Coronary artery (tissue), 2 donors: Measurements from ENCODE around the gene PRPSAP1.

Source experiments
- DNase-seq: peaks from one replicate; pipeline ENCODE4 v3.0.0-alpha.2; 2017; ENCODE audit warnings: low spot score
- H3K27ac ChIP-seq, 2 donors: fragments of 200-600 bp; sonication (generic); one replicate each; pipeline ENCODE4 v1.5.1; 2016 to 2019
- H3K4me3 ChIP-seq: fragments of 200-600 bp; sonication (generic); 2 replicates; pipeline ENCODE4 v1.5.1; 2016; ENCODE audit warnings: mild to moderate bottlenecking, moderate library complexity
- TF ChIP-seq, protein P1 (sequence below): fragments of 200-600 bp; sonication (generic); IDR thresholded peaks from one replicate; pipeline ENCODE4 v1.5.1; 2019; ENCODE audit warnings: antibody characterized with exemption

PRPSAP1 gene

DNA sequence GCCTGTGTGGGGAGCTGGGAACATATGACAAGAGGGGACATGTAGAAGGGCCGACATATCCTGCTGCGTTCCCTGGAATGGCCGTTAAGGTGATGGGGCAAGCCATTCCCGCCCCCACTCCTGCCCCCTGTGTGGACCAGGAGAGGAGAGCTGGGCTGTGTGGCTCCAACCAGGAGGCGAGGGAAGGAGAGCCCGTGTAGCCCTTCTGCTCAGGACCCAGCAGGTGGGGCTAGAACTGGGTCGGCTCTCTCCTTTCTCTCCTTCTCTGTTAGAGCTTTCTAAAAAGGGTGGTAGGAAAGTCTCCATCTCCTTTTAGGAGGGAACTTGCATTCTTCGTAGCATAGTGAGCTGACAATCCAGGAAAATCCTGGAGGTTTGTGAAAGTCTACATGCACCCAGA is 43.5 kb upstream of the PRPSAP1 start:
- TF ChIP-seq, protein P1, sequence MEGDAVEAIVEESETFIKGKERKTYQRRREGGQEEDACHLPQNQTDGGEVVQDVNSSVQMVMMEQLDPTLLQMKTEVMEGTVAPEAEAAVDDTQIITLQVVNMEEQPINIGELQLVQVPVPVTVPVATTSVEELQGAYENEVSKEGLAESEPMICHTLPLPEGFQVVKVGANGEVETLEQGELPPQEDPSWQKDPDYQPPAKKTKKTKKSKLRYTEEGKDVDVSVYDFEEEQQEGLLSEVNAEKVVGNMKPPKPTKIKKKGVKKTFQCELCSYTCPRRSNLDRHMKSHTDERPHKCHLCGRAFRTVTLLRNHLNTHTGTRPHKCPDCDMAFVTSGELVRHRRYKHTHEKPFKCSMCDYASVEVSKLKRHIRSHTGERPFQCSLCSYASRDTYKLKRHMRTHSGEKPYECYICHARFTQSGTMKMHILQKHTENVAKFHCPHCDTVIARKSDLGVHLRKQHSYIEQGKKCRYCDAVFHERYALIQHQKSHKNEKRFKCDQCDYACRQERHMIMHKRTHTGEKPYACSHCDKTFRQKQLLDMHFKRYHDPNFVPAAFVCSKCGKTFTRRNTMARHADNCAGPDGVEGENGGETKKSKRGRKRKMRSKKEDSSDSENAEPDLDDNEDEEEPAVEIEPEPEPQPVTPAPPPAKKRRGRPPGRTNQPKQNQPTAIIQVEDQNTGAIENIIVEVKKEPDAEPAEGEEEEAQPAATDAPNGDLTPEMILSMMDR: no peak
- Histone ChIP-seq H3K4me3 (no peak overlapping the region), H3K27ac (no peak overlapping the region)
- DNase-seq: no peak

GRCh38 chr17:76395980-76396379 is 42.3 kb upstream of the PRPSAP1 start:
- Histone ChIP-seq H3K4me3 (no peak overlapping the region), H3K27ac (no peak overlapping the region)
- no peak for DNase-seq
- TF ChIP-seq, protein P1: no peak

DNA sequence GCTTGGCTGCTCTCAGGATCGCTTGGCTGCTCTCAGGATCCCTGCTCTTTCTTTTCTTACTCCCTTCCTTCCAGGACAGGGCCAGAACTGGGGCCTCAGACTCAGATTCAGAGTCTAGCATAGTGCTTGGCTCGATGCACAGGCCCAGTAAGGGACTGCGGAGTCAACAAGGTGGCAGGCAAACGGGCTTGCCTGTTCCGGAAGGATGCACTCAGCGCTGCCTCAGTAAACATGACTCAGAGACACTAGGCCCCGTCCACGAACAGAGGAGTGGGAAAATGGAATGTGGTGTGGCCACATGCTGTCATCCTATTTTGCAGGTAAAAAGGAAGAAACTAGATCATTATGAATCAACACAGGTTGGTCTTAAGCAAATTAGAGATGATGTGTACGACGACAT is 40.5 kb upstream of the PRPSAP1 start:
- TF ChIP-seq, protein P1: no peak
- no peak for DNase-seq
- Histone ChIP-seq H3K4me3 (no peak overlapping the region), H3K27ac (no peak overlapping the region)

GRCh38 chr17:76391200-76391715 is 37.5 kb upstream of the PRPSAP1 start:
- TF ChIP-seq, protein P1: no peak
- no peak for DNase-seq
- H3K27ac ChIP-seq: no peak overlapping the region

DNA sequence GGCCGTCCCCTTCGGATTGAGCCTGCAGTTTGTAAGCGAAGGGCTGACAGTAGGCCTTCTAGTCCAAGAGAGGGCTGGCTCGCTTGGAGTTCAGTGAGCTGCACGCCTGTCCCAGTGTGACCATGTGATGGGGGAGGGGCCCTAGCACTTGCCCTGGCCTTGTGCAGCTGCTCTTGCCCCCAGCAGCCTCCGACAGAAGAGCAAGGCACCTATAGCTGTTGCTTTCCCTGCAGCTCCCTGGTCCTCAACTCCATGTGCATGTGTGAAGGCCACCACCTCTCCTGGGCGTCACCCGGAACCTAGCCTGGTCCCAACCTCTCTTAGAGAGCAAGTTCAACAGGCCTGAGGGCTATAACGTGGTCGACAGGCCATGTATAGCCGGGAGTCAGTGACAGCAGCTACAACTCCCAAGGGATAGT is 36.3 kb upstream of the PRPSAP1 start:
- Histone ChIP-seq H3K27ac (no peak overlapping the region), H3K4me3 (no peak overlapping the region)
- no peak for DNase-seq
- TF ChIP-seq, protein P1: no peak

More at GRCh38 chr17:76391200-76391715, 37.5 kb upstream of the PRPSAP1 start:
- H3K4me3 ChIP-seq: no peak overlapping the region

- H3K27ac ChIP-seq: no peak overlapping the region
- TF ChIP-seq, protein P1: no peak
- DNase-seq: no peak
- no peak overlapping the region for H3K4me3 ChIP-seq
Measured at GRCh38 chr17:76388966-76389888, 35.5 kb upstream of the PRPSAP1 start.
